ENCODE results near the gene ANAPC13. TPM values are rescaled to one million over a fixed set of nuclear protein-coding genes. Genes with fewer than 3 reads are reported as not detected.

The ANAPC13 gene
- total and polyA plus RNA-seq, 12 donors, result 25.7 to 119 (median 81.2) TPM

DNA sequence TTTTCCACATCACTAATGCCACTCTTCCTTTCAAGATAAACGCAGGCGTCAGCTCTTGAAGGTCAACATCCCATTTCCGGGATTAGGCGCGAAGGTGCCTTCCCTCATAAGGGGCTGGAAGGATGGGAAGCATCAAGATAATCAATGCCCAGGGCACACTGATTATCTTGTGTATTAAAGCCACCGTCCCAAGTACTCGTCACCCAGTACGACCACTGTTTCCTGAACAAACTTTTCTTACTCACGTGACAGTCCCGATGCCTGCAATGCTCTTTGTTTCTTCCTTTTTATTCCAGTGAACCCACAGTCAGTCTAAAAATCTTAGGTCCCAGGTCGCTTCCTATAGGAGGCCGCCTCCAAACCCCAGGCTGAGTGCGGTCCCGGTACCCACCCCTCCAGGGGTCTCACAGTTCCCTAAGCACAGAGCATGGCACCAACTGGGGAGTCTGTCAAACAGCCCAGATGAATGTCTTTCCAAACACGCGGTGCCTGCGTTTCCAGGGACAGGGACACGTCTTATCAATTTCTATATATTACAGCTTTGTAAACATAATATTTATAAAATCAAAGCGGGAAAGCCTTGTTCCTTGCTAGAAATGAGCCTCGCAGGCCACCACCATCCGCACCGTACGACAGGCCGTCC lies 589 bp downstream of the ANAPC13 start:
- Histone ChIP-seq H3K4me1 (peaks cover 11 to 53% (median 40%) of the 10 kb centered on the region in 9 donors), H3K4me3 (peak overlapping the region; percentile 71 to 94 (median 79)), H3K36me3 (peaks cover 0 to 30% (median 20%) of the 10 kb centered on the region in 9 donors), H3K9me3 (no peaks in the 10 kb centered on the region), H3K27ac (peak overlapping the region; percentile 93 to 99 (median 96)), H3K27me3 (no peaks in the 10 kb centered on the region)
- TF ChIP-seq, protein P1, sequence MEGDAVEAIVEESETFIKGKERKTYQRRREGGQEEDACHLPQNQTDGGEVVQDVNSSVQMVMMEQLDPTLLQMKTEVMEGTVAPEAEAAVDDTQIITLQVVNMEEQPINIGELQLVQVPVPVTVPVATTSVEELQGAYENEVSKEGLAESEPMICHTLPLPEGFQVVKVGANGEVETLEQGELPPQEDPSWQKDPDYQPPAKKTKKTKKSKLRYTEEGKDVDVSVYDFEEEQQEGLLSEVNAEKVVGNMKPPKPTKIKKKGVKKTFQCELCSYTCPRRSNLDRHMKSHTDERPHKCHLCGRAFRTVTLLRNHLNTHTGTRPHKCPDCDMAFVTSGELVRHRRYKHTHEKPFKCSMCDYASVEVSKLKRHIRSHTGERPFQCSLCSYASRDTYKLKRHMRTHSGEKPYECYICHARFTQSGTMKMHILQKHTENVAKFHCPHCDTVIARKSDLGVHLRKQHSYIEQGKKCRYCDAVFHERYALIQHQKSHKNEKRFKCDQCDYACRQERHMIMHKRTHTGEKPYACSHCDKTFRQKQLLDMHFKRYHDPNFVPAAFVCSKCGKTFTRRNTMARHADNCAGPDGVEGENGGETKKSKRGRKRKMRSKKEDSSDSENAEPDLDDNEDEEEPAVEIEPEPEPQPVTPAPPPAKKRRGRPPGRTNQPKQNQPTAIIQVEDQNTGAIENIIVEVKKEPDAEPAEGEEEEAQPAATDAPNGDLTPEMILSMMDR (IDR thresholded peaks at IDR 0.05), result no peak
- DNase-seq, result peak; percentile 91 to 96
- intact Hi-C loops (cut with DNase I), result loop anchor here in 4 of 10 donors (5.0 to 10.0 kb wide), 5 partner anchors 113 to 1763 kb away; partner anchors contain the start of genes AMOTL2 (in 2 of the 4), NPHP3 (in 1 of the 4) and TOPBP1 (in 1 of the 4)
- ATAC-seq, result peak in 7 of 8 donors; percentile 2 to 17 (median 5)
- WGBS, 2 donors, result 0 to 1% methylated on average over 24 of the region's 24 CpGs

DNA sequence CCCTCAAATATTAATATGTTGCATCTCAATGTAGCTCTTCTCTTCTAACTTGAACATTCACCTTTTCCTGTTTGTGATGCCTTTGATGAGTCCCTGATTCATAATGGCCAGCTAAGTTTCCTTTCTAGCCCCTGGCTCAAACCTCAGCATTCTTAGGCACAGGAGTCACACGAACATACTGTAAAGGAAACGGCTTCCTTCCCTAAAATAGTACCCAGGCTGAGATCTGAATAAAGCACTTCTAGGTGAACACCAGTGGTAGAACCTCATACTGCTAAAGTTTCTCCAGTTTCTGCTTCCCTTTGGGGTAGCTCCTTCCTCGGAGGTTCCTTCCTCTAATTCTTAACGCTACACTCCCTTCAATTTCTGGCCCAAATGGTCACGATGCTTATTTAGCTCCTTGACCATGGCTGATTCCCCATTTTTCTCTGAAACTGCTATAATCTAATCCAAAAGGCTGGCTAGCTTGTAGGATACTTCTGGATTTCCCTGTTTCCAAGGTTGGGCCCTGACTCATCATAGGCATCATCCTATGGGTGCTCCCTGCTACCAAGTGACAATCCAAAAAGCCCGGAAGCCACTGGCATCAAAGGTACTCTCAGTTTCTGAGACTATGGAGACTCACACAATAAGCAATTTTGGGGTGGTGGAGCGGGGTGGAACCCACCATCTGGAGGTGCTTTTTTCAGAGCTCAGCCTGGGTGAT lies 2.4 kb downstream of the ANAPC13 start:
- no peaks in the 10 kb centered on the region for H3K27me3 ChIP-seq
- TF ChIP-seq, protein P1 (IDR thresholded peaks at IDR 0.05), result no peak
- intact Hi-C loops (cut with DNase I), result loop anchor here in 3 of 10 donors (5.0 to 10.0 kb wide), 4 partner anchors 116 to 549 kb away; no protein-coding TSS in a partner anchor
- no peaks in the 10 kb centered on the region for H3K9me3 ChIP-seq
- ATAC-seq (no peak), DNase-seq (no peak)
- H3K4me1 ChIP-seq, result peaks cover 11 to 52% (median 40%) of the 10 kb centered on the region in 9 donors
- H3K27ac ChIP-seq, result peak overlapping the region in 9 of 10 donors; percentile 31 to 99 (median 41)
- no peak overlapping the region for H3K4me3 ChIP-seq
- peaks cover 0 to 48% (median 22%) of the 10 kb centered on the region in 9 donors for H3K36me3 ChIP-seq
- 65 to 66% methylated on average over 7 of the region's 7 CpGs for WGBS, 2 donors

DNA sequence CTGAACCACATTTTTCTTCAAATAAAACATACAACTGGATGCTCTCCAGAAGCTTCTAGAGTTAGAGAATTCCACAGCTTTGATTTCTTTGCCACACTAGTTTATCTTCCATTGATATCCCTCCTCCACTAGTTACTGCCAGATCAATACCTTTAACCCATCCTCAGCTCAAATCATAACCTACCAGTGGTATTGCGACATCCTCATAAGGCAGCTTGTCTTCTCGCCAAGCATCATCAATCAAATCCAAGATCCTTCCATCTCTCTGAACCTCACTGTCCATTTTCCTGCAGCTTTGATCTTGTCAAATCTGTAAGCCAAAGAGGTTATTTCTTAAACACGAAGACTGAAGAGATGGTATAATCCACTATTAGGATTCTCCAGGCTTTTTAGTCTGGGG lies 3.2 kb downstream of the ANAPC13 start:
- TF ChIP-seq, protein P1 (IDR thresholded peaks at IDR 0.05), result no peak
- Histone ChIP-seq H3K27me3 (no peaks in the 10 kb centered on the region), H3K4me1 (peaks cover 11 to 46% (median 37%) of the 10 kb centered on the region in 9 donors), H3K27ac (peak overlapping the region in 7 of 10 donors; percentile 31 to 99 (median 41)), H3K4me3 (no peak overlapping the region), H3K36me3 (peaks cover 0 to 55% (median 29%) of the 10 kb centered on the region in 9 donors), H3K9me3 (no peaks in the 10 kb centered on the region)
- intact Hi-C loops (cut with DNase I), result loop anchor here in 3 of 10 donors (5.0 to 10.0 kb wide), 4 partner anchors 115 to 548 kb away; no protein-coding TSS in a partner anchor
- DNase-seq (no peak), ATAC-seq (no peak)
- 94 to 96% methylated on average over 3 of the region's 3 CpGs for WGBS, 2 donors

DNA sequence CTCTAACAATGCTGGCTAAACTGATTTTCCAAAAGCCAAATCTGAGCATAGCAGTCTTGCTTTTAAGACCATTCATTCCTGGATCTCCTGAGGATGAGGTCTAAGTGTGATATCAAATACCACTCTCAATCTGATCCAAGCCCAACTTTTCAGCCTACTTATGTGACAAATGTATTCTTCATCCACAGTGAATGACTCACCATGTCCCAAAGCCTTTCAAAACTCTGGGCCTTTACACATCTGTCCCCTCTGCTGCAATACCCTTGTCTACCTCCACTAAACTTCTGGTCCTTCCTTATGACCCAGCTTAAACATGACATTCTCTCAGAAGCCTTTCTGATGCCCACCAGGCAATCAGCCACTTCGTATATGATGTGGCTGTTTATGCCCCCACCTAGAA lies 4.6 kb downstream of the ANAPC13 start:
- ATAC-seq (no peak), DNase-seq (no peak)
- no peaks in the 10 kb centered on the region for H3K27me3 ChIP-seq
- no peaks in the 10 kb centered on the region for H3K9me3 ChIP-seq
- no peak overlapping the region for H3K4me3 ChIP-seq
- H3K36me3 ChIP-seq, result peaks cover 0 to 69% (median 29%) of the 10 kb centered on the region in 9 donors
- H3K27ac ChIP-seq, result peak overlapping the region in 4 of 10 donors; percentile 3 to 41 (median 18)
- intact Hi-C loops (cut with DNase I), result loop anchor here in 3 of 10 donors (5.0 to 10.0 kb wide), 4 partner anchors 114 to 546 kb away; no protein-coding TSS in a partner anchor
- 73 to 78% methylated on average over 1 of the region's 1 CpG for WGBS, 2 donors
- peaks cover 6 to 50% (median 36%) of the 10 kb centered on the region in 9 donors for H3K4me1 ChIP-seq
- TF ChIP-seq, protein P1 (IDR thresholded peaks at IDR 0.05), result no peak

Data from heart right ventricle (tissue), 16 donors.